NCI-H2107 treated with DMSO at 0.1 percent for 48 hours (cell line): ENCODE results near the gene ZNF234.
"Not testable (repeated sequence)": the region's sequence is repeated elsewhere in the genome, so short reads cannot be mapped to it uniquely, and the experiment has no call there.

Source experiments
- DNase-seq: peaks from one replicate; lab custom pipeline; 2025; ENCODE audit not compliant: unreplicated experiment; lab: John Stamatoyannopoulos, UW

Gene ZNF234

GRCh38 chr19:44180968-44181367, 39.6 kb downstream of the ZNF234 start:
- no peak for DNase-seq

- no peak for DNase-seq
These were observed 40.8 kb downstream of the ZNF234 start for GRCh38 chr19:44182145-44182544.

GRCh38 chr19:44190020-44190419, 48.7 kb downstream of the ZNF234 start:
- DNase-seq, result no peak

GRCh38 chr19:44192127-44192526, 50.8 kb downstream of the ZNF234 start:
- DNase-seq, result no peak

GRCh38 chr19:44196772-44197171, 55.4 kb downstream of the ZNF234 start:
- no peak for DNase-seq

- DNase-seq, result no peak
These were observed 61.1 kb downstream of the ZNF234 start for GRCh38 chr19:44202470-44202869.

- no peak for DNase-seq
These were observed 61.6 kb downstream of the ZNF234 start for GRCh38 chr19:44202974-44203373.

GRCh38 chr19:44203877-44204276, 62.5 kb downstream of the ZNF234 start:
- DNase-seq, result not testable (repeated sequence)

- DNase-seq, result no peak
These were observed 63.4 kb downstream of the ZNF234 start for GRCh38 chr19:44204772-44205171.

- DNase-seq, result peak; percentile 92
These were observed 65.9 kb downstream of the ZNF234 start for GRCh38 chr19:44207126-44207803.
